Chondrocyte (in vitro differentiated cells): Measurements from ENCODE around the gene PIK3AP1. TPM values are rescaled to one million over a fixed set of nuclear protein-coding genes. Genes with fewer than 3 reads are reported as not detected.

Experiments
- DNase-seq: peaks from one replicate; pipeline ENCODE4 v3.0.0; 2021; ENCODE audit warnings: mixed read lengths, low spot score
- H3K27ac Mint-ChIP-seq: one replicate; pipeline ENCODE4 v1.8.0; 2021; ENCODE audit warnings: mild to moderate bottlenecking, moderate library complexity, mixed read lengths; ENCODE audit not compliant: unreplicated experiment
- H3K27me3 Mint-ChIP-seq: 2 replicates; pipeline ENCODE4 v1.8.0; 2021; ENCODE audit warnings: low read depth, mixed read lengths
- H3K36me3 Mint-ChIP-seq: 2 replicates; pipeline ENCODE4 v1.8.0; 2021; ENCODE audit warnings: low read depth, mixed read lengths
- H3K4me1 Mint-ChIP-seq: 2 replicates; pipeline ENCODE4 v1.8.0; 2021; ENCODE audit warnings: low read depth, mild to moderate bottlenecking, mixed read lengths
- H3K4me3 Mint-ChIP-seq: one replicate; pipeline ENCODE4 v1.8.0; 2021; ENCODE audit warnings: mild to moderate bottlenecking, moderate library complexity, mixed read lengths; ENCODE audit not compliant: unreplicated experiment
- H3K9me3 Mint-ChIP-seq: 2 replicates; pipeline ENCODE4 v1.8.0; 2021; ENCODE audit warnings: low read depth, mixed read lengths
- total RNA-seq: library from RNA; stranded (reverse); gene quantifications from 3 replicates; pipeline ENCODE4 v1.2.1, GENCODE V29; 2021
- TF ChIP-seq, protein P1 (sequence below): fragments of 200-600 bp; sonication (generic); IDR thresholded peaks from 2 replicates; pipeline ENCODE4 v1.5.0; 2021; ENCODE audit warnings: antibody characterized with exemption, mild to moderate bottlenecking, moderate library complexity

The PIK3AP1 gene
- total RNA-seq, 1 donor from 2014 or later = 9.9 TPM

DNA sequence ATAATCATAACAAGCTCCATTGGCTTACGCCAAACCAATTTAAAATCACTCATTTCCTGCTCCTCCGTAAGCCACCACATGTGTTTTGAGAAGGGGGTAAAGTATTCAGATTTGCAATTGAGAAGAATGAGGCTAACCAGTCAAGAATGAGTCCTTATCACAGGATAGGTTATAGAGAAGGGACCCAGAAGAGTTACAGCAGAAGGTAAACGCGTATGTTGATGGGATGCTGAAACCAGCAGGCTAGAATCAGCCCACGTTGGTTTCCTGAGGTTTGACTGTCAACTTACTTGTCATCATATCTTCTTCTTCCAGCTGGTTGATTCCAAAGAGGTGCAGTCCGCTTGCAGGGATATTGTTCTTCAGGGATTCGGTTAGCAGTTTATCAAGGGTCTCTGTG lies 69.4 kb downstream of the PIK3AP1 start:
- TF ChIP-seq, protein P1, sequence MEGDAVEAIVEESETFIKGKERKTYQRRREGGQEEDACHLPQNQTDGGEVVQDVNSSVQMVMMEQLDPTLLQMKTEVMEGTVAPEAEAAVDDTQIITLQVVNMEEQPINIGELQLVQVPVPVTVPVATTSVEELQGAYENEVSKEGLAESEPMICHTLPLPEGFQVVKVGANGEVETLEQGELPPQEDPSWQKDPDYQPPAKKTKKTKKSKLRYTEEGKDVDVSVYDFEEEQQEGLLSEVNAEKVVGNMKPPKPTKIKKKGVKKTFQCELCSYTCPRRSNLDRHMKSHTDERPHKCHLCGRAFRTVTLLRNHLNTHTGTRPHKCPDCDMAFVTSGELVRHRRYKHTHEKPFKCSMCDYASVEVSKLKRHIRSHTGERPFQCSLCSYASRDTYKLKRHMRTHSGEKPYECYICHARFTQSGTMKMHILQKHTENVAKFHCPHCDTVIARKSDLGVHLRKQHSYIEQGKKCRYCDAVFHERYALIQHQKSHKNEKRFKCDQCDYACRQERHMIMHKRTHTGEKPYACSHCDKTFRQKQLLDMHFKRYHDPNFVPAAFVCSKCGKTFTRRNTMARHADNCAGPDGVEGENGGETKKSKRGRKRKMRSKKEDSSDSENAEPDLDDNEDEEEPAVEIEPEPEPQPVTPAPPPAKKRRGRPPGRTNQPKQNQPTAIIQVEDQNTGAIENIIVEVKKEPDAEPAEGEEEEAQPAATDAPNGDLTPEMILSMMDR = no peak
- DNase-seq = no peak
- Mint-ChIP-seq H3K4me1 (no peaks in the 10 kb centered on the region), H3K9me3 (no peaks in the 10 kb centered on the region), H3K27ac (no peak overlapping the region), H3K4me3 (no peak overlapping the region), H3K27me3 (no peaks in the 10 kb centered on the region), H3K36me3 (peaks cover 24% of the 10 kb centered on the region)

DNA sequence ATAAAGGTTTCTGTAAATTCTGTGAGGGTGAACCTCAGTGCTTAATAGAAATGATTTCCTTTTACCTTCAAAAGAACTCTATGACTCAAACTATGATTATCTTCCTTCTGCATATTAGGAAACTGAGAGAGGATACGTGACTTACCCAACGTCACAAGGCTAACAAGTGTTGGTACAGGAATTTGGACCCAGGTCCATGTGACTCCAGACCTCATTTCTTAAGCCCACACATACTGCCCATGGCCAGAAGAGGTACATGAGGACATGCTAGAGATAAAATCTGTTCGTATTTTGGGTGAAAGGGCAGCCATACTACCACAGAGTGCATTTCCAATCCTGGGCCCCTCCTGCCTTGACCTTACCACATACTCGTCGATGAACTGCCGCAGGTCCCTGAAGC lies 72.0 kb downstream of the PIK3AP1 start:
- DNase-seq = no peak
- no peaks in the 10 kb centered on the region for H3K9me3 Mint-ChIP-seq
- H3K36me3 Mint-ChIP-seq = peaks cover 21% of the 10 kb centered on the region
- no peaks in the 10 kb centered on the region for H3K27me3 Mint-ChIP-seq
- TF ChIP-seq, protein P1 = no peak
- H3K4me1 Mint-ChIP-seq = peaks cover 8% of the 10 kb centered on the region
- H3K27ac Mint-ChIP-seq = no peak overlapping the region
- no peak overlapping the region for H3K4me3 Mint-ChIP-seq

DNA sequence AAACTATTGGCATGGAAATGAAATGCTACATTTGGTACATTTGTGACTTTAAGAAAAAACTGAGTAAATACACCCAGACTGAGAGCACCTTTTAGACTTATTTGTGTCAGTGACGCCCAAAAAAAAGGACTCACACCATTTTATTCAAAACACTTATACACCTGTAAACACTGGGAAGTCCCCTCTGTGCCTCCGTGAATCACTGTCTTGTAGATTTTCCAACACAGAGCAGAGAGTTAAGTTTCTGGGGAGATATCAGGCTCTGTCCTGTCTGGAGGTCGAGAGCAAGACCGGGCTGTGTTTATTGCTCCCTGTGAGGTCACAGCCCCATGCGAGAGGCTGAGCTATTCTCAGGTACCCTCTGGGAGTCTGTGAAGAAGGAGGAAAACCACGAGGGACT lies 72.8 kb downstream of the PIK3AP1 start:
- Mint-ChIP-seq H3K27ac (no peak overlapping the region), H3K4me1 (peaks cover 8% of the 10 kb centered on the region), H3K27me3 (no peaks in the 10 kb centered on the region), H3K9me3 (no peaks in the 10 kb centered on the region), H3K4me3 (no peak overlapping the region), H3K36me3 (peaks cover 21% of the 10 kb centered on the region)
- no peak for DNase-seq
- TF ChIP-seq, protein P1 = no peak

DNA sequence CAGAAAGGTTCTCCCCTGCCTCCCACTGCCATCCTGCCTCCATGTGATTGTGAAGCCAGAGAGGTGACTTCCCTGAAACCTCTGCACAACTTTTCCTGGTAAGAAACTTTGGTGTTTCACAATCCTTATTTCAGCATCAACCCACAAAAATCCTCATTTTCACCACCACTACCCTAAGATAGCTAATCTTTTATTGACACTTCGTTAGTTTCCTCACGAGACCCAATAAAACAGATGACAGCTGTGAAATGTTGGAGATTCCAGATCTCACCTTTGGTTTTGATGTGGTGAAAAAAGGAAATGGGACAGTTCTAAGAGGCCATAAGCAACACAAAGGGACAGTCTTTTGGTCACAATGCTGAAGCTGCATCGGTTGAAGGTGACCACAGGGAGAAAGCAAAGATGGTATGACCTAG lies 73.6 kb downstream of the PIK3AP1 start:
- H3K9me3 Mint-ChIP-seq = no peaks in the 10 kb centered on the region
- H3K27me3 Mint-ChIP-seq = no peaks in the 10 kb centered on the region
- DNase-seq = no peak
- H3K4me1 Mint-ChIP-seq = peaks cover 8% of the 10 kb centered on the region
- peaks cover 21% of the 10 kb centered on the region for H3K36me3 Mint-ChIP-seq
- no peak overlapping the region for H3K4me3 Mint-ChIP-seq
- TF ChIP-seq, protein P1 = no peak
- H3K27ac Mint-ChIP-seq = no peak overlapping the region

DNA sequence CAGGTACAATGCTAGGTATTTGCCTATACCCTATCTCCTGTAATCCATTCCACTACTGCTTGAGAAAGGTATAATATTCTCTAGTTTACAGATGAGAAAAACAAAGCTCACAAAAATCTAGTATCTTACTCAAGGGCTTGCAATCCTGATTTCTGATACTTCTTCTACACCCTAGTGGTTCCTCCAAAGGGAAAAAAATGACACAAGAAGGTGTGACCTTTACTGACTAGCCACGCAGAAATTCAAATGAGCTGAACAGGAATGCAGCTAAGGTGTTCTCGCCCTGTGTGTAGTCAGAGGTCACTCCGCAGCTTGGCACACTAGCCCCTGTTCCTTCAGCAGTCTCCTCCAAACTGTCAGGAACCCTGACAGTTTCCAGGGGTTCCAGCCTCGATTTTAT lies 74.0 kb downstream of the PIK3AP1 start:
- Mint-ChIP-seq H3K36me3 (peaks cover 21% of the 10 kb centered on the region), H3K27ac (no peak overlapping the region), H3K4me1 (peaks cover 10% of the 10 kb centered on the region), H3K27me3 (no peaks in the 10 kb centered on the region), H3K4me3 (no peak overlapping the region), H3K9me3 (no peaks in the 10 kb centered on the region)
- TF ChIP-seq, protein P1 = no peak
- no peak for DNase-seq
